ENCODE data around the gene PHOX2B.

- TF ChIP-seq CTCF (IDR thresholded peaks at IDR 0.05 in 4 of 5, conservative IDR thresholded peaks at IDR 0.05 in 1 of 5) (no peak), POLR2A (IDR thresholded peaks at IDR 0.05) (no peak)
Measured at GRCh38 chr4:41791557-41791956, 43.0 kb upstream of the PHOX2B start.
